Measurements from ENCODE around the gene HNRNPM. TPM values are rescaled to one million over a fixed set of nuclear protein-coding genes. Genes with fewer than 3 reads are reported as not detected.
A peak's percentile ranks its signal among the peaks of the same experiment; 100 is the strongest.

HNRNPM gene
- total RNA-seq, 1 donor from 2014 or later = 152 TPM

GRCh38 chr19:8526345-8527091 lies 81.7 kb downstream of the HNRNPM start:
- peaks cover 69% of the 10 kb centered on the region for H3K36me3 ChIP-seq
- no peaks in the 10 kb centered on the region for H3K27me3 ChIP-seq (ENCODE audit: low read depth)
- H3K27ac ChIP-seq = peak overlapping the region; percentile 87
- H3K4me1 ChIP-seq = peaks cover 11% of the 10 kb centered on the region
- DNase-seq (peak; percentile 89), ATAC-seq (peak; percentile 87 to 89)
- peak overlapping the region; percentile 63 for H3K4me3 ChIP-seq
- no peaks in the 10 kb centered on the region for H3K9me3 ChIP-seq
- no peak for TF ChIP-seq CTCF (IDR thresholded peaks at IDR 0.05)
- intact Hi-C loops (cut with DNase I) = no loop called here

- DNase-seq (no peak), ATAC-seq (no peak)
- Histone ChIP-seq H3K27ac (no peak overlapping the region), H3K4me1 (peaks cover 11% of the 10 kb centered on the region), H3K4me3 (no peak overlapping the region), H3K36me3 (peaks cover 61% of the 10 kb centered on the region), H3K9me3 (no peaks in the 10 kb centered on the region), H3K27me3 (ENCODE audit: low read depth) (no peaks in the 10 kb centered on the region)
- intact Hi-C loops (cut with DNase I) = no loop called here
- TF ChIP-seq CTCF (IDR thresholded peaks at IDR 0.05) = no peak
These were observed 83.7 kb downstream of the HNRNPM start for GRCh38 chr19:8528500-8528899.

- DNase-seq (no peak), ATAC-seq (no peak)
- intact Hi-C loops (cut with DNase I) = no loop called here
- Histone ChIP-seq H3K27ac (no peak overlapping the region), H3K4me1 (peaks cover 11% of the 10 kb centered on the region), H3K9me3 (no peaks in the 10 kb centered on the region), H3K27me3 (ENCODE audit: low read depth) (no peaks in the 10 kb centered on the region), H3K36me3 (peaks cover 59% of the 10 kb centered on the region), H3K4me3 (no peak overlapping the region)
- TF ChIP-seq CTCF (IDR thresholded peaks at IDR 0.05) = no peak
These were observed 84.7 kb downstream of the HNRNPM start for GRCh38 chr19:8529369-8530006.

- intact Hi-C loops (cut with DNase I) = no loop called here
- no peaks in the 10 kb centered on the region for H3K9me3 ChIP-seq
- DNase-seq = no peak
- no peak for TF ChIP-seq CTCF (IDR thresholded peaks at IDR 0.05)
- peaks cover 7% of the 10 kb centered on the region for H3K4me1 ChIP-seq
- no peak for ATAC-seq
- peaks cover 52% of the 10 kb centered on the region for H3K36me3 ChIP-seq
- H3K27ac ChIP-seq = no peak overlapping the region
- H3K27me3 ChIP-seq (ENCODE audit: low read depth) = no peaks in the 10 kb centered on the region
- H3K4me3 ChIP-seq = no peak overlapping the region
These were observed 85.4 kb downstream of the HNRNPM start for GRCh38 chr19:8530061-8530679.

GRCh38 chr19:8531470-8531869 lies 86.7 kb downstream of the HNRNPM start:
- no peaks in the 10 kb centered on the region for H3K27me3 ChIP-seq (ENCODE audit: low read depth)

More at GRCh38 chr19:8531470-8531869, 86.7 kb downstream of the HNRNPM start:
- H3K36me3 ChIP-seq = peaks cover 53% of the 10 kb centered on the region
- DNase-seq (no peak), ATAC-seq (no peak)
- intact Hi-C loops (cut with DNase I) = no loop called here
- H3K4me3 ChIP-seq = no peak overlapping the region
- H3K9me3 ChIP-seq = no peaks in the 10 kb centered on the region
- peaks cover 6% of the 10 kb centered on the region for H3K4me1 ChIP-seq
- no peak for TF ChIP-seq CTCF (IDR thresholded peaks at IDR 0.05)
- H3K27ac ChIP-seq = no peak overlapping the region

All from lower lobe of right lung (tissue), 2 donors.